ENCODE measurements around the gene PROB1. TPM values are rescaled to one million over a fixed set of nuclear protein-coding genes. Genes with fewer than 3 reads are reported as not detected.

The PROB1 gene
- total and polyA plus RNA-seq, 2 of the 13 experiments (the other 11 are each of a cell fraction or from before 2014, with no cell fraction given): 0.69 to 1.1 TPM

GRCh38 chr5:139403787-139404483, 9.0 kb upstream of the PROB1 start, which contains the start of gene SPATA24 (continued):
- TF ChIP-seq ZNF550 (CRISPR knock-in tag; IDR thresholded peaks at IDR 0.05; ENCODE audit: borderline replicate concordance): no peak
- TF ChIP-seq ZNF839 (CRISPR knock-in tag; IDR thresholded peaks at IDR 0.05; ENCODE audit: borderline replicate concordance): peak; percentile 70; the same call in 1 of the 2 replicates
- no peak for TF ChIP-seq SRY (CRISPR knock-in tag; IDR thresholded peaks at IDR 0.05)
- TF ChIP-seq ONECUT2 (CRISPR knock-in tag; IDR thresholded peaks at IDR 0.05): no peak
- 0 out of 2 replicates have a peak, but pooled peaks have one; percentile 29 for TF ChIP-seq ZIK1 (CRISPR knock-in tag; IDR thresholded peaks at IDR 0.05; ENCODE audit: borderline replicate concordance, low read depth)
- peak; percentile 43; the same call in 1 of the 2 replicates for TF ChIP-seq SP5 (CRISPR knock-in tag; IDR thresholded peaks at IDR 0.05; ENCODE audit: borderline replicate concordance, low read depth)
- TF ChIP-seq ZFYVE20 (CRISPR knock-in tag; IDR thresholded peaks at IDR 0.05; ENCODE audit: borderline replicate concordance, low read depth): no peak
- TF ChIP-seq SKI (IDR thresholded peaks at IDR 0.05; ENCODE audit: partially characterized antibody): peak; percentile 10
- TF ChIP-seq GATA4 (IDR thresholded peaks at IDR 0.05; ENCODE audit: borderline replicate concordance, low read depth): no peak
- TF ChIP-seq RNF219 (CRISPR knock-in tag; IDR thresholded peaks at IDR 0.05): peak; percentile 20; the same call in 1 of the 2 replicates
- TF ChIP-seq MXD3 (CRISPR knock-in tag; IDR thresholded peaks at IDR 0.05): no peak
- peak; percentile 75 for TF ChIP-seq ZNF44 (CRISPR knock-in tag; IDR thresholded peaks at IDR 0.05)
- peak; percentile 63 for TF ChIP-seq PHF20 (CRISPR knock-in tag; IDR thresholded peaks at IDR 0.05)
- no peak for TF ChIP-seq FLYWCH1 (CRISPR knock-in tag; IDR thresholded peaks at IDR 0.05)
- TF ChIP-seq HOXA3 (CRISPR knock-in tag; IDR thresholded peaks at IDR 0.05): peak; percentile 91
- TF ChIP-seq ZKSCAN8 (CRISPR knock-in tag; IDR thresholded peaks at IDR 0.05; ENCODE audit: borderline replicate concordance): no peak
- TF ChIP-seq SIN3A (IDR thresholded peaks at IDR 0.05; ENCODE audit: borderline replicate concordance, low read depth, low read length): peak; percentile 83; the same call in 1 of the 2 replicates
- TF ChIP-seq ZSCAN5A (CRISPR knock-in tag; IDR thresholded peaks at IDR 0.05; ENCODE audit: borderline replicate concordance): no peak
- peak; percentile 54; the same call in 1 of the 2 replicates for TF ChIP-seq ZMYM3 (CRISPR knock-in tag; IDR thresholded peaks at IDR 0.05)
- 0 out of 2 replicates have a peak, but pooled peaks have one; percentile 31 for TF ChIP-seq ZNF317 (CRISPR knock-in tag; IDR thresholded peaks at IDR 0.05)
- TF ChIP-seq NCOR1 (IDR thresholded peaks at IDR 0.05; ENCODE audit: borderline replicate concordance, low read length): peak; percentile 41; the same call in 1 of the 2 replicates
- TF ChIP-seq ZFP36 (IDR thresholded peaks at IDR 0.05; ENCODE audit: borderline replicate concordance, low read depth, low read length, partially characterized antibody): no peak
- no peak for TF ChIP-seq IRF1 (CRISPR knock-in tag; IDR thresholded peaks at IDR 0.05; ENCODE audit: low read depth)
- TF ChIP-seq ZNF225 (CRISPR knock-in tag; IDR thresholded peaks at IDR 0.05): peak; percentile 78; the same call in 1 of the 2 replicates
- peak; percentile 88; the same call in 2 of the 3 replicates for TF ChIP-seq MXI1 (IDR thresholded peaks at IDR 0.05; ENCODE audit: borderline replicate concordance, low read depth, low read length)
